GM18519 (cell line): Measurements from ENCODE around the gene PLCXD3.
"Not testable (repeated sequence)": the region's sequence is repeated elsewhere in the genome, so short reads cannot be mapped to it uniquely, and the experiment has no call there.

Experiments used
- ATAC-seq: cut with Tn5 transposase; IDR thresholded peaks from one replicate; pipeline ENCODE4 v1.9.1; 2021; ENCODE audit warnings: mild to moderate bottlenecking, moderate library complexity; ENCODE audit not compliant: unreplicated experiment, low FRiP score

Gene PLCXD3

GRCh38 chr5:41493490-41494126 is 16.8 kb downstream of the PLCXD3 start:
- not testable (repeated sequence) for ATAC-seq

- ATAC-seq, result no peak
Observed at GRCh38 chr5:41485533-41485932, 24.9 kb downstream of the PLCXD3 start.

GRCh38 chr5:41482715-41483114 is 27.7 kb downstream of the PLCXD3 start:
- peak; percentile 55 for ATAC-seq

- no peak for ATAC-seq
Observed at GRCh38 chr5:41482173-41482572, 28.2 kb downstream of the PLCXD3 start.

GRCh38 chr5:41471571-41472208 is 38.7 kb downstream of the PLCXD3 start:
- ATAC-seq, result not testable (repeated sequence)

- ATAC-seq, result no peak
Observed at GRCh38 chr5:41465493-41466171, 44.8 kb downstream of the PLCXD3 start.

GRCh38 chr5:41459557-41459956 is 50.8 kb downstream of the PLCXD3 start:
- ATAC-seq, result no peak

GRCh38 chr5:41457094-41457493 is 53.3 kb downstream of the PLCXD3 start:
- ATAC-seq, result no peak

GRCh38 chr5:41452506-41452905 is 57.9 kb downstream of the PLCXD3 start:
- ATAC-seq, result no peak

GRCh38 chr5:41447650-41448510 is 62.5 kb downstream of the PLCXD3 start:
- ATAC-seq, result no peak

- ATAC-seq, result no peak
Observed at GRCh38 chr5:41445937-41446563, 64.4 kb downstream of the PLCXD3 start.

- ATAC-seq, result no peak
Observed at GRCh38 chr5:41435276-41435675, 75.1 kb downstream of the PLCXD3 start.

- no peak for ATAC-seq
Observed at GRCh38 chr5:41433552-41434181, 76.7 kb downstream of the PLCXD3 start.

GRCh38 chr5:41432481-41433253 is 77.7 kb downstream of the PLCXD3 start:
- no peak for ATAC-seq

- ATAC-seq, result no peak
Observed at GRCh38 chr5:41427505-41427904, 82.9 kb downstream of the PLCXD3 start.

- ATAC-seq, result no peak
Observed at GRCh38 chr5:41425736-41426135, 84.7 kb downstream of the PLCXD3 start.

- no peak for ATAC-seq
Observed at GRCh38 chr5:41420492-41421067, 89.8 kb downstream of the PLCXD3 start.

GRCh38 chr5:41418220-41419031 is 92.0 kb downstream of the PLCXD3 start:
- ATAC-seq, result no peak
